Sciatic nerve (tissue), 2 donors: ENCODE data around the gene FAM219A. TPM values are rescaled to one million over a fixed set of nuclear protein-coding genes. Genes with fewer than 3 reads are reported as not detected.

Source experiments
- ATAC-seq: fragments of 200-7000 bp; cut with Tn5 transposase; one replicate; pipeline ENCODE4 v1.9.1; 2020; ENCODE audit warnings: mild to moderate bottlenecking, moderate library complexity
- DNase-seq: peaks from one replicate; pipeline ENCODE4 v3.0.0-alpha.2; 2020; ENCODE audit warnings: low spot score
- intact Hi-C: fragments of 100-400 bp; cut with DNase I; formaldehyde crosslinking; loops from one replicate; pipeline ENCODE4 v1.14.2; 2022
- total RNA-seq: library from RNA; stranded (reverse); fragmentation: NEBNext Ultra II Directional; extraction: Animal tissue kit (Norgen Biotek cat#: 25700); gene quantifications from one replicate; pipeline ENCODE4 v1.2.1, GENCODE V29; 2021
- donor health status: DM: no; HTN: no; CAD: no.
- donor health status: DM: no; HTN: no; CAD: no.

Gene FAM219A
- total RNA-seq, 1 donor from 2014 or later, result 29.8 TPM

DNA sequence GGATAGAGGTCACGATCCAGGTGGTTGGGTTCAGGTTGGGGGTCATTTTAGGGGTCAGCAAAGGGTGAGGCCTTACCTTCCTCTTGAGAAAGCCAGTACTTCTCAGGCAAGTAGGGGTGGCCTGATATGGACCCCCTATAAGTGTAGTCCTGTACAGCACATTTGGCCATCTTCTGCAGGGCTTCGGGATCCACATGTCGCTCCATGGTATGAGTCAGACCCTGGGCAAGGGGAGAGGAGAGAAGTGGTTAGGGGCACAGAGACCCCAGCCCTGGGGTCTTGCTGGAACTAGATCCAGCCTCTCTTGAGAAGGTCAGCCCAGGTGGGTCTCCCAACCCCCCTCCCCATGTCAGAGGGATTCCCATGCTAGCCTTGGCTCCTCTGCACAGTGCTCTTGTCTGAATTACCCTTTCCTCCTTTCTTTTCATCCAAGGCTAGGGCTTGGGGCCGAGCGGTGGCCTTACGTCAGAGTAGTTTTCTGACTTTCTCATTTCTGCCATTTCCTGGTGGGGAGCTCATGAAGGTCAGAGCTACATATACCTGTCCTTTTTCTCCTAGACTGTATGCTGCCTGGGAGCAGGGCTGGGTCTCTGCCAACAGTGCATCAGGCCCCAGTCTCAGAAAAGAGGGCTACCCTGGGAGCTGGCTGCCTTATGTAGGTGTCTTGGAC lies 72.7 kb downstream of the FAM219A start:
- intact Hi-C loops, result no loop called here
- no peak for ATAC-seq
- no peak for DNase-seq

GRCh38 chr9:34384368-34385165 lies 73.8 kb downstream of the FAM219A start:
- intact Hi-C loops, result no loop called here
- ATAC-seq (no peak), DNase-seq (no peak)

- DNase-seq (no peak), ATAC-seq (no peak)
- intact Hi-C loops, result no loop called here
Measured at GRCh38 chr9:34383904-34384303, 74.5 kb downstream of the FAM219A start.

- DNase-seq (no peak), ATAC-seq (no peak)
- intact Hi-C loops, result no loop called here
Measured at GRCh38 chr9:34382879-34383278, 75.5 kb downstream of the FAM219A start.

GRCh38 chr9:34382054-34382453 lies 76.3 kb downstream of the FAM219A start:
- no peak for DNase-seq
- ATAC-seq, result no peak
- intact Hi-C loops, result no loop called here

GRCh38 chr9:34381323-34381722 lies 77.0 kb downstream of the FAM219A start:
- intact Hi-C loops, result no loop called here
- ATAC-seq (no peak), DNase-seq (no peak)

DNA sequence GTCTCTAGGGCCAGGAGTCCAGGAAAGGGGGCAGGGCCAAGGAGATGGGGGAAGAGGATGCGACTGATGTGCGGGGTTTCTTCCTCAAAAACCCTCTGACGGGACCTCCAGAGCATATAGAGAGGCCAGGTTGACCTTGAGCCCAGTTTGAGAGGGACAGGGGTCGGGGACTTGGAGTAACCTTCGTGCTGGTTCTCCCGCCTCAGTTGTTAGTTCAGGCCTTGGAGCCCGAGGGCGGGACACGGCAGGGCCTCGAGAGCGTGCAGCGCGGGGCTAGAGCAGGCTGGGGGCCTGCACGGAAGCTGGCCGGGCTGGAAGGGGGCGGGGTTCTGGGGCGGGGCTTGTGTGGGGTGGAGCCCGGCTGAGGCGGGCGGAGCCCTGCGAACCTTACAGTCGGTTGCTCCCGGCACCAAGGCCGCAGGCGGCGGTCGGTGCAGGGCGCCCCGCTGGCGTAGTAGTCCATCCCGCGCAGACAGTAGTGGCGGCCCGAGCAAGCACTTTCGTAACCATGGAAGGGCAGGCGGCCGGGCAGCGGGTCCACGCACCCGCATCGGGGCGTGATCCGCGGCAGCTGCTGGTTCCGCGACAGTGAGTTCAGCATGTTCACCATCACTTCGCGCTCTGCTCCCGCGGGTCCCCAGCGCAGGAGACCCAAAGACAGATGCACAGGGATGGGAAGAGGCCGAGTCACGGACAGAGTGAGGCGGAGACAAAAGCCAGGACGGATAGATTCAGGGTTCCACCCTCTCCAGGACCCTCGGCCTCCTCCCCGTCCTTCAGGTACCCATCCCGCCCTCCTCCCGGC lies 77.7 kb downstream of the FAM219A start:
- DNase-seq (peak; percentile 85), ATAC-seq (peak; percentile 83)
- intact Hi-C loops, result no loop called here

- peak; percentile 3 for ATAC-seq
- DNase-seq, result no peak
- intact Hi-C loops, result no loop called here
Measured at GRCh38 chr9:34380034-34380510, 78.3 kb downstream of the FAM219A start.

DNA sequence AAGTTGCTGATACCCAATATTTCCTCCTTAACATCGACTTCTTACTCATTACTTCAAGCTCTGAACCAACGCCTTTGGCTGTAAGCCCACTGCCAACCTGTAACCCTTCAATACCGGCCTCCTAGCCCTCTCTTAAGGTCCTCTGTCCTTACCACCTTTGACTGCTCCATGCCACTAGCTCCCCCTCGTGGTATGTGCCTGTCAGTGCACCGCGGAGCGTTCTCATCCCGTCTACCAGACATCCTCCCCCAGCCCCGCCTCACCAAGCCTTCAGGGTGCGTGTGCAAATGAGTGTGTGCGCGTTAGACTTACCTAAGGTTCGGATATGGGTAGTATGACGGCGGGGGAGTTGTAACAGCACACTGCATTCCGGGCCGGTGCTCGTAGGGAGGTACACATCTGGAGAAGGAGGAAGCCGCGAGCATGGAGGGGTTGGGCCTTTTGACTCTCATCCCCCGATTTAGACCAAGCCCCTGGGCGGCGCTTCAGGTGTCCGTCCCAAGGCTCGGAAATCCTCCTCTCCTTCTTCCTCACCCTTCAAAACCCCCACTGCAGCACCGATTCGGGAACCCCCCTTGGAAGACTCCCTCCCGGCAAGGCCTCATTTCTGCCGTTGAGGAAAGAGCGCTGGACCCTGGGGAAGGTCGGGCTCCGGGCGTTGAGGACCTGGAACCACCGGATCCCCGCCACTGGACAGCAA lies 78.9 kb downstream of the FAM219A start:
- DNase-seq (peak; percentile 93), ATAC-seq (peak; percentile 73)
- intact Hi-C loops, result no loop called here

- DNase-seq (no peak), ATAC-seq (no peak)
- intact Hi-C loops, result no loop called here
Measured at GRCh38 chr9:34378376-34379060, 79.9 kb downstream of the FAM219A start.

DNA sequence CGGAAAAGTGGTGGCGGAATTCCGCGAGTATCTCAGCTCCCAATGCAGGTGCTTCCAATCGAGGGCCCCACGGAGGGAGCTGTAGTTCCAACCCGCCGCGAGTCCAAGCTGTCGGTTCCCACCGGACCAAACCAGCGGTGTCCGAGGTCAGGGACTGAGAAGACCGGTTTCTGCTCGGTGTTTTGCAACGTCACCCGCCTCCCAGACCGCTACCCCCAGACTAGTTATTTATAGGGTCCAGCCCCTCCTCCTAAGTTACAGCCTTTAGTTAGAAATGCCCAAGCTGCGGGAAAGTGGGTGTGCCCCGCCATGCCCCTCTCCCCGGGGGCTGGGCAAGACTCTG lies 81.0 kb downstream of the FAM219A start:
- intact Hi-C loops, result loop anchor here (2.0 kb wide), 1 partner anchor 45 kb away; no protein-coding TSS in a partner anchor
- no peak for ATAC-seq
- peak; percentile 73 for DNase-seq

DNA sequence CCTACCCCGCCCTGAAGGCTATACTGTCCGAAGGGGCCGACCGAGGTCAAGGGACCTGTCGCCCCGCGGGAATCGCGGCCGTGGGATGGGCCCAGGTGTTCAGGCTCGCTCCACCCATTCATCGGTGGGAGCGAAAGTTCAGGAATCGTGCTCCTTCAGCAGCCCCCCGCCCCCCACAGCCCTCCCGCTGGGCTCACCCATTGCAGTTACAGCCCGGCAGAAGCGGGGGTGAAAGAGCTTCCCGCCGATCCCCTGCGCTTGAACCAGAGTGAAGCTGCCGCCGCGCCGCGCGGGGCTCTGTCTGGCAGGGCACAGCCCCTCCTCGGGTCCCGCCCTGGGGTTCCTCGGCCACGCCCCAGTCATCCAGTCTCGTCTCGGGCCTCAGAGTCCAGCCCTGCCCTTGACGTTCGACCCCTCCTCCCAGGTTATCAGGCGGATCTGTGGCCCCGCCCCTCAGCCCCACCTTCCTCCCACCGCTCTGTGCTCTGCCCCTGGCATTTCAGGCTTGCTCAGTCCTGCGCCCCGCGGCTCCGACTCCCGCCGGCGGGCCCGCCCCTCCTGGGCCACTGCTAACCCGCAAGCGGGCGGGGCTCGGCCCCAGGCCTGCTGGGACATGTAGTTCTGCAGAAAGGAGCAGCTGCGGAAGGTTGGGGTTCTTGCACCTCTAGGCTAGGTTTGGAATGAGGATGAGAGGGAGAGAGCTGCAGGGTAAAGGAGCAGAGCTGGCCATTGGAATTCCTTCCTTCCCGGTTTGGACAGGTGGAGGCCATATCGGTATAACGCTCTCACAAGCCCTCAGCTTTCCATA lies 81.6 kb downstream of the FAM219A start, which contains the start of gene MYORG:
Gene MYORG, minus strand, starts transcription at position 303 of the 808 bp plus-strand sequence. CDS start 3,955 bp downstream, outside the sequence.
- intact Hi-C loops, result loop anchor here (2.0 kb wide), 1 partner anchor 44 kb away; no protein-coding TSS in a partner anchor
- ATAC-seq (peak; percentile 88), DNase-seq (peak; percentile 94)

- DNase-seq (peak; percentile 70), ATAC-seq (peak; percentile 35)
- intact Hi-C loops, result loop anchor here (2.0 kb wide), 1 partner anchor 43 kb away; no protein-coding TSS in a partner anchor
Measured at GRCh38 chr9:34375901-34376595, 82.3 kb downstream of the FAM219A start.

DNA sequence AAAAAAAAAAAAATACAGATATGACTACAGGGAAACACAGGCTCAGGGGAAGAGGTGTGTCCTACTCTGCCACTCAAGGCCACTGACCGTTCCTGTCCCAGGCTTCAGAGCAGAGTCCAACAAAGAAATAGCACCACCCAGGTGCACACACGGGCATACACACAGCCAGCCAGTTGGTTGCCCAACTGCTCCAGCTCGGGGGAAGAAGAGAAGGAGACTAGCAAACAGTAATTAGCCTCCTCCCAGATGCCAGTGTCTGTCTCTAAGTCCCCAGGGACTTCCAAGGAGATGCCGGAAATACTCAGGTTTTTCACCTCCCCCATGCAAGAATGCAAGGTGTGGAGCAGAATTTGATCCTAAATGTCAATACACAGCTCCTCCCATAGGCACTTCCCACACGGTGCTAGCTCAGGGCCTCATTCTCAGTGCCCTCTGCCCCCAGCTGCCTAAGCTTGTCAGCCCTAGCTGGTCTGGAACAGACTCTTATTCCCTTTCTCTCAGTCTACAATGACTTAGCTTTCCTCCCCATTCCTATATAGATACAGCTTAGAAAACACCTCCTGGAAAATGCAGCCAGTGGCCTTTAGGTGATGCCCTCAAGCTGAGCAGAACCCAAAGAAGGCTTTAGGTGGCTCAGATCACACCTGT lies 83.3 kb downstream of the FAM219A start:
- no peak for ATAC-seq
- intact Hi-C loops, result no loop called here
- no peak for DNase-seq

- intact Hi-C loops, result no loop called here
Measured at GRCh38 chr9:34374339-34374738, 84.0 kb downstream of the FAM219A start.

DNA sequence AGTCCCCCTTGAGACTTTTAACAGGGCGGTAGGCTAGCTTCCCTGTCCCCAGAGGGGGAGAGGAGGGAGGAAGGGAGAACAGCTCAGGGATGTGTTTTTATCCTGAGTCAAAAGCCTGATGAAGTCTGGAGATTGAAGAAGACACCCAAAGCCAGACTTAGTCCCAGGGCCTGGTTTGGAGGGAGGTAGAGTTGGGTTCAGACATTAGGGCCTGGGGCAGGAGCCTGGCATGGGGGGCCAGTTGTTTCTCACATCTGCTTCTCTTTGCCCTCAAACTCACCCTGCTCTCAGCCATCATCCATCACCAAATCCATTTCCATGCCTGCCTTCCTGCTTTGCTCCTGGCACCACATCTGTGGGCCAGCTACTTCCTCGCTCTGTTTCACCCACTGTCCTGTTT lies 84.6 kb downstream of the FAM219A start:
- DNase-seq (no peak), ATAC-seq (no peak)
- intact Hi-C loops, result no loop called here

More at GRCh38 chr9:34374339-34374738, 84.0 kb downstream of the FAM219A start:
- DNase-seq, result no peak
- no peak for ATAC-seq
